HCT116 (cell line): ENCODE results near the gene DAPP1. TPM values are rescaled to one million over a fixed set of nuclear protein-coding genes. Genes with fewer than 3 reads are reported as not detected.
"Not testable (repeated sequence)": the region's sequence is repeated elsewhere in the genome, so short reads cannot be mapped to it uniquely, and the experiment has no call there.

Experiments
- ATAC-seq: fragments of 200-7000 bp; cut with Tn5 transposase; 2 replicates; pipeline ENCODE4 v1.9.1; 2020; ENCODE audit warnings: mild to moderate bottlenecking, moderate library complexity
- Bru-seq: library from RNA; stranded (reverse); fragments of 400-500 nt; gene quantifications from one replicate; lab custom pipeline; 2021; lab: Mats Ljungman, UMichigan
- BruChase-seq, 2 experiments: library from RNA; stranded (reverse); fragments of 400-500 nt; gene quantifications; one replicate each; lab custom pipeline; 2021; lab: Mats Ljungman, UMichigan
- BruUV-seq: library from RNA; stranded (reverse); fragments of 400-500 nt; replicated peaks from 2 replicates; lab custom pipeline; 2021; lab: Mats Ljungman, UMichigan
- CTCF ChIA-PET: fragments of 300-600 bp; sonication (Branson Sonifier 250); formaldehyde crosslinking; loops from one replicate; lab custom pipeline; 2021; ENCODE audit warnings: antibody characterized with exemption; lab: Charles Lee
- POLR2A ChIA-PET: fragments of 300-600, 350-600 bp; sonication (Branson Sonifier 250); formaldehyde crosslinking; loops from one replicate; lab custom pipeline; 2021; ENCODE audit warnings: antibody characterized with exemption; lab: Charles Lee
- RAD21 ChIA-PET, 2 experiments: fragments of 300-600 bp; sonication (Branson Sonifier 250); formaldehyde crosslinking; loops; one replicate each; lab custom pipeline; 2023; ENCODE audit warnings: low total read pairs in 2 of 2; ENCODE audit not compliant: uncharacterized antibody in 2 of 2, unreplicated experiment in 2 of 2, low non-redundant PET in 1 of 2; lab: Charles Lee
- DNase-seq: peaks from one replicate; pipeline ENCODE4 v3.0.0-alpha.2; 2010; ENCODE audit warnings: low read depth, low spot score
- H2AFZ ChIP-seq: fragments of 200-600 bp; shearing (Covaris generic), sonication (generic); 2 replicates; pipeline ENCODE4 v1.6.1; 2017; ENCODE audit warnings: low read depth, mixed run types, mixed read lengths, antibody characterized with exemption, low read length; ENCODE audit not compliant: poor library complexity, severe bottlenecking
- H3K27ac ChIP-seq: 2 replicates; pipeline ENCODE4 v1.5.1; 2012; ENCODE audit warnings: low read depth, low read length
- H3K27me3 ChIP-seq: fragments of 200-600 bp; sonication (generic); 2 replicates; pipeline ENCODE4 v1.6.1; 2016; ENCODE audit warnings: mixed run types, low read length, mixed read lengths; ENCODE audit not compliant: insufficient read depth
- H3K36me3 ChIP-seq, 2 experiments: fragments of 200-500 bp in 1 of 2; fragments of 200-600 bp in 1 of 2; sonication (Bioruptor generic) in 1 of 2; sonication (generic) in 1 of 2; 2 replicates each; pipeline versions ENCODE4 v1.5.1 to v1.6.1; 2014 to 2016; ENCODE audit warnings: low read length in 2 of 2, inconsistent platforms in 1 of 2, mixed read lengths in 1 of 2, mixed run types in 1 of 2; ENCODE audit not compliant: insufficient read depth in 2 of 2, control insufficient read depth in 1 of 2
- H3K4me1 ChIP-seq, 2 experiments: fragments of 200-600 bp in 1 of 2; sonication (generic) in 1 of 2; 2 replicates each; pipeline versions ENCODE4 v1.5.1 to v1.6.1; 2012 to 2017; ENCODE audit warnings: low read length in 2 of 2, inconsistent platforms in 1 of 2, mild to moderate bottlenecking in 1 of 2, mixed read lengths in 1 of 2, mixed run types in 1 of 2, moderate library complexity in 1 of 2; ENCODE audit not compliant: insufficient read depth in 2 of 2, control insufficient read depth in 1 of 2
- H3K4me2 ChIP-seq: fragments of 200-600 bp; sonication (generic); 2 replicates; pipeline ENCODE4 v1.6.1; 2017; ENCODE audit warnings: mixed run types, low read length, mixed read lengths
- H3K4me3 ChIP-seq, 2 experiments: fragments of 200-600 bp in 1 of 2; sonication (generic) in 1 of 2; replicated peaks in 1 of 2; 2 replicates each; pipeline ENCODE4 v1.5.1; 2011 to 2016; ENCODE audit warnings: low read length in 2 of 2, control low read depth in 1 of 2, low read depth in 1 of 2, mild to moderate bottlenecking in 1 of 2, mixed read lengths in 1 of 2, mixed run types in 1 of 2
- H3K79me2 ChIP-seq: fragments of 200-600 bp; sonication (generic); 2 replicates; pipeline ENCODE4 v1.6.1; 2017; ENCODE audit warnings: mild to moderate bottlenecking, mixed run types, low read length, moderate library complexity, mixed read lengths; ENCODE audit not compliant: insufficient read depth
- H3K9ac ChIP-seq: fragments of 200-600 bp; sonication (generic); 2 replicates; pipeline ENCODE4 v1.6.1; 2016; ENCODE audit warnings: low read length, mixed read lengths
- H3K9me2 ChIP-seq: fragments of 200-600 bp; sonication (generic), shearing (Covaris generic); 2 replicates; pipeline ENCODE4 v1.6.1; 2017; ENCODE audit warnings: mixed run types, mild to moderate bottlenecking, moderate library complexity; ENCODE audit not compliant: insufficient read depth
- H3K9me3 ChIP-seq, 2 experiments: fragments of 200-500 bp in 1 of 2; fragments of 200-600 bp in 1 of 2; sonication (Bioruptor generic) in 1 of 2; sonication (generic) in 1 of 2; 2 replicates each; pipeline ENCODE4 v1.6.1; 2014 to 2017; ENCODE audit warnings: low read length in 2 of 2, mixed read lengths in 2 of 2, inconsistent platforms in 1 of 2, low read depth in 1 of 2, mild to moderate bottlenecking in 1 of 2, mixed run types in 1 of 2, moderate library complexity in 1 of 2; ENCODE audit not compliant: control insufficient read depth in 1 of 2, insufficient read depth in 1 of 2
- H4K20me1 ChIP-seq: fragments of 200-600 bp; sonication (generic), shearing (Covaris generic); 2 replicates; pipeline ENCODE4 v1.6.1; 2017; ENCODE audit warnings: mixed run types, mild to moderate bottlenecking, moderate library complexity; ENCODE audit not compliant: insufficient read depth
- CEBPB ChIP-seq: IDR thresholded peaks from 2 replicates; pipeline ENCODE4 v1.6.1; 2012; ENCODE audit warnings: low read depth
- EZH2 ChIP-seq: fragments of 200-600 bp; sonication (generic); IDR thresholded peaks from 2 replicates; pipeline ENCODE4 v1.6.1; 2017; ENCODE audit warnings: antibody characterized with exemption, mixed run types
- EZH2phosphoT487 ChIP-seq: fragments of 200-600 bp; IDR thresholded peaks from 2 replicates; pipeline ENCODE4 v1.6.1; 2018; ENCODE audit warnings: antibody characterized with exemption, borderline replicate concordance
- POLR2AphosphoS5 ChIP-seq: IDR thresholded peaks from 2 replicates; pipeline ENCODE4 v1.6.1; 2011; ENCODE audit warnings: mild to moderate bottlenecking, low read depth, low read length, moderate library complexity
- SP1 ChIP-seq: IDR thresholded peaks from 2 replicates; pipeline ENCODE4 v1.6.1; 2012; ENCODE audit warnings: low read depth
- SRF ChIP-seq: IDR thresholded peaks from 2 replicates; pipeline ENCODE4 v1.6.1; 2012; ENCODE audit warnings: low read depth
- TCF7L2 ChIP-seq: IDR thresholded peaks from 2 replicates; pipeline ENCODE4 v1.7.0; 2011; ENCODE audit warnings: borderline replicate concordance, inconsistent platforms; ENCODE audit not compliant: insufficient read depth, insufficient read length; ENCODE audit errors: extremely low read depth
- ZFX ChIP-seq: fragments of 450-650 bp; IDR thresholded peaks from 2 replicates; pipeline ENCODE4 v1.6.1; 2017
- intact Hi-C: fragments of 100-400 bp; cut with micrococcal nuclease; formaldehyde crosslinking; loops from 2 replicates; pipeline ENCODE4 v1.10.0; 2022
- long read RNA-seq: library from polyadenylated mRNA; unstranded; transcript quantifications from one replicate; pipeline ENCODE4 v2.0.0, GENCODE V29; 2021; ENCODE audit not compliant: unreplicated experiment
- polyA plus RNA-seq: library from polyadenylated mRNA; unstranded; fragments of >200 nt; gene quantifications from 2 replicates; pipeline ENCODE4 v1.2.1, GENCODE V29; 2012; ENCODE audit warnings: missing spikeins
- total RNA-seq: library from RNA; stranded (reverse); gene quantifications from one replicate; pipeline ENCODE4 v1.2.1, GENCODE V29; 2021; ENCODE audit not compliant: unreplicated experiment
- TF ChIP-seq, protein P1 (sequence below): IDR thresholded peaks from 2 replicates; pipeline ENCODE4 v1.6.1; 2012

DAPP1 gene, protein sequence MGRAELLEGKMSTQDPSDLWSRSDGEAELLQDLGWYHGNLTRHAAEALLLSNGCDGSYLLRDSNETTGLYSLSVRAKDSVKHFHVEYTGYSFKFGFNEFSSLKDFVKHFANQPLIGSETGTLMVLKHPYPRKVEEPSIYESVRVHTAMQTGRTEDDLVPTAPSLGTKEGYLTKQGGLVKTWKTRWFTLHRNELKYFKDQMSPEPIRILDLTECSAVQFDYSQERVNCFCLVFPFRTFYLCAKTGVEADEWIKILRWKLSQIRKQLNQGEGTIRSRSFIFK
- total RNA-seq: 0.76 TPM
- 0.80 and 1.4 TPM in 2 replicates for polyA plus RNA-seq
- Bru-seq, nascent RNA: percentile 34 among the genes with signal in this experiment
- percentile 28 among the genes with signal in this experiment for BruChase-seq, experiment 1, labeled RNA remaining after a 6-hour chase
- percentile 15 among the genes with signal in this experiment for BruChase-seq, experiment 2, labeled RNA remaining after a 2-hour chase
- long read RNA-seq: 0 reads

DNA sequence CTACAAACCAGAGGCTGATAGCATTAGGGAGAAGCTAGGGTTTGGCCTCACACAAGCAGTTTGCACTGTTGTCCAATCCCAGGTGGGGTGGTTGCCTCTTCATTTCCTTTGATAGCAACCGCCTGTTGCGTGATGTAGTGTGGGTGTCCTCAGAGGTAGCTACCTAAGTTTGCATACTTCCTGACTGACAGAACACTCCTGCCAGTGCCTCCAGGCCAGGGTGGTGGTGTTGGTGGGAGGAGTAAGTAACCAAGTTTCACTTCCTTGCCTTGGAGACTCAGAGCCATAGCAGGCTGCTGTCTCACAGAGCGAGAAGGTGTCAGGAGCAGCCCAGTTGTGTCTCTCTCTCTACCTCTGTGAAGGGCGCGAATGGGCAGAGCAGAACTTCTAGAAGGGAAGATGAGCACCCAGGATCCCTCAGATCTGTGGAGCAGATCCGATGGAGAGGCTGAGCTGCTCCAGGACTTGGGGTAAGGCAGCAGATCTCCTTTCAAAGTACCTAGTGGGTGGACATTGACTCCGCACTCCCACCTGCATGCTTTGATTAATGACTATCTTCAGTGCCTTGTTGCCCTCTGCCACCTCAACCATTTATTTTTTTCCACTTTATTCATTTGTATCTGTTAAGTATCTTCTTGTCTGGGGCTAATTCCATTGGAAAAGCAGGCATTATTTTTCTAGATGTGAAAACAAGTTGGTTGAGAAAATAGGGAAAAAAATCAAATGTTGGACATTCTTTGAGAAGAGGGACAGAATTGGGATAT lies at the start of gene DAPP1:
TSS of gene DAPP1 (plus strand) at position 283 of the 764 bp plus-strand sequence. CDS start at position 370, 87 bp downstream.
- peak within 1 kb of the TSS; percentile 53 for H3K4me2 ChIP-seq
- H3K4me1 ChIP-seq: peaks cover 2 to 22% of the 10 kb centered on the region in 2 experiments; a peak in 2 of 4 replicates
- H2AFZ ChIP-seq: peak within 1 kb of the TSS; percentile 55
- RAD21 ChIA-PET: no interaction called here
- intact Hi-C loops: no loop called here
- no peaks in the 10 kb centered on the region for H3K9me3 ChIP-seq
- no peaks in the 10 kb centered on the region for H3K9me2 ChIP-seq
- H3K4me3 ChIP-seq: no peak within 1 kb of the TSS
- no peak within 1 kb of the TSS for H3K9ac ChIP-seq
- H3K27me3 ChIP-seq: no peaks in the 10 kb centered on the region
- BruUV-seq: no TSS peak
- ATAC-seq: peak; percentile 12; the same call in 1 of the 2 replicates
- no peak within 1 kb of the TSS for H3K27ac ChIP-seq
- POLR2A ChIA-PET: no interaction called here
- H4K20me1 ChIP-seq: no peaks in the 10 kb centered on the region
- H3K79me2 ChIP-seq: no peaks in the 10 kb centered on the region
- TF ChIP-seq ZFX: no peak
- no peak for TF ChIP-seq CEBPB
- TF ChIP-seq, protein P1, sequence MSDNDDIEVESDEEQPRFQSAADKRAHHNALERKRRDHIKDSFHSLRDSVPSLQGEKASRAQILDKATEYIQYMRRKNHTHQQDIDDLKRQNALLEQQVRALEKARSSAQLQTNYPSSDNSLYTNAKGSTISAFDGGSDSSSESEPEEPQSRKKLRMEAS: no peak
- TF ChIP-seq SRF: no peak
- TF ChIP-seq EZH2phosphoT487: no peak
- TF ChIP-seq TCF7L2: no peak
- no peak for TF ChIP-seq SP1
- TF ChIP-seq POLR2AphosphoS5: no peak
- TF ChIP-seq EZH2: no peak
- H3K36me3 ChIP-seq: no peaks in the 10 kb centered on the region
- CTCF ChIA-PET: no interaction called here
- DNase-seq: no peak

DNA sequence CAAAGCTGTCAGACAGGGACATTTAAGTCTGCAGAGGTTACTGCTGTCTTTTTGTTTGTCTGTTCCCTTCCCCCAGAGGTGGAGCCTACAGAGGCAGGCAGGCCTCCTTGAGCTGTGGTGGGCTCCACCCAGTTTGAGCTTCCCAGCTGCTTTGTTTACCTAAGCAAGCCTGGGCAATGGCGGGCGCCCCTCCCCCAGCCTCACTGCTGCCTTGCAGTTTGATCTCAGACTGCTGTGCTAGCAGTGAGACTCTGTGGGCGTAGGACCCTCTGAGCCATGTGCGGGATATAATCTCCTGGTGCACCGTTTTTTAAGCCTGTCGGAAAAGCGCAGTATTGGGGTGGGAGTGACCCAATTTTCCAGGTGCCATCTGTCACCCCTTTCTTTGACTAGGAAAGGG lies 45.8 kb upstream of the DAPP1 start:
- H2AFZ ChIP-seq, ATAC-seq, H3K4me2 ChIP-seq, H3K4me1 ChIP-seq, POLR2A ChIA-PET, H3K9ac ChIP-seq, DNase-seq, BruUV-seq, H3K4me3 ChIP-seq, H3K36me3 ChIP-seq, H3K27me3 ChIP-seq, H3K9me2 ChIP-seq, RAD21 ChIA-PET, H3K27ac ChIP-seq, H3K79me2 ChIP-seq, H3K9me3 ChIP-seq, H4K20me1 ChIP-seq, intact Hi-C loops, CTCF ChIA-PET: not testable (repeated sequence)
